Measurements from ENCODE around the gene C18orf63. TPM values are rescaled to one million over a fixed set of nuclear protein-coding genes. Genes with fewer than 3 reads are reported as not detected.

The C18orf63 gene
- total and polyA plus RNA-seq, 2 experiments from 2014 or later, result not detected

DNA sequence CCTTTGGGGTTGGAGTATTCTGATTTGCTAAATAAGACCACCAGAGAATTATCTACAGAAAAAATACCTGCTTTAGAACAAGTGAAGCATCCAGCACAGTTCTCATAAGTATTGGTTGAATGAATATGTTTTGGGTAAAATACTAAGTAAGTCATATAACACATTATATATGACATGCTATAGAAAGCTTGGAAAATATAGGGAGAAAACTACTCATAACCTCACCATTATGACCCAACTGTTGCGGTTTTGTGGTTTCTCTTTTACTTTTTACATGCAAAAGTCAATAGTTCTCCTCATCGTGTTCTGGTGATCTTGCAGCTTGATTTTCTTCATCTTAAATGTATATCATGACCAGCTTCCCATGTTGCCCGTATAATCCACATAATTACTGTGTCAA is 75.3 kb downstream of the C18orf63 start (continued):
- TF ChIP-seq ZNF462 (CRISPR knock-in tag; IDR thresholded peaks at IDR 0.05), result no peak
- TF ChIP-seq JUNB (IDR thresholded peaks at IDR 0.05; ENCODE audit: unreplicated experiment), result no peak

GRCh38 chr18:74392323-74392722 is 76.7 kb downstream of the C18orf63 start:
- no peak overlapping the region for H3K4me3 ChIP-seq
- H3K4me1 Mint-ChIP-seq, result peaks cover 4% of the 10 kb centered on the region; the same call in 1 of the 3 replicates
- peaks cover 3% of the 10 kb centered on the region for H3K27me3 Mint-ChIP-seq (ENCODE audit: insufficient read depth, low read depth, poor library complexity)
- H2AFZ ChIP-seq, result no peak overlapping the region
- ATAC-seq (no peak), DNase-seq (ENCODE audit: low spot score) (no peak)
- H3K4me1 ChIP-seq (ENCODE audit: insufficient read depth), result no peaks in the 10 kb centered on the region
- H3K4me2 ChIP-seq, result no peak overlapping the region
- no peaks in the 10 kb centered on the region for H3K79me2 ChIP-seq (replicated peaks; ENCODE audit: insufficient read depth)
- H3K27ac ChIP-seq (ENCODE audit: low read depth), result no peak overlapping the region
- H3K27ac Mint-ChIP-seq, result no peak overlapping the region
- no peaks in the 10 kb centered on the region for H3K36me3 ChIP-seq (ENCODE audit: insufficient read depth)
- H4K20me1 ChIP-seq (replicated peaks; ENCODE audit: insufficient read depth), result no peaks in the 10 kb centered on the region
- H3K9me2 ChIP-seq (ENCODE audit: insufficient read depth), result no peaks in the 10 kb centered on the region
- H3K27me3 ChIP-seq (ENCODE audit: insufficient read depth), result no peaks in the 10 kb centered on the region
- no peaks in the 10 kb centered on the region for H3K36me3 Mint-ChIP-seq (ENCODE audit: low read depth)
- H3K4me3 Mint-ChIP-seq, result no peak overlapping the region
- H3F3A ChIP-seq (replicated peaks; ENCODE audit: low read depth), result no peaks in the 10 kb centered on the region
- H3K9me3 Mint-ChIP-seq, result no peaks in the 10 kb centered on the region; the same call in 2 of the 3 replicates
- TF ChIP-seq ZNF331 (CRISPR knock-in tag; IDR thresholded peaks at IDR 0.05; ENCODE audit: low read depth), result no peak
- TF ChIP-seq ZNF114 (CRISPR knock-in tag; IDR thresholded peaks at IDR 0.05), result no peak
- TF ChIP-seq STAT1 (IDR thresholded peaks at IDR 0.05; ENCODE audit: unreplicated experiment), result no peak
- TF ChIP-seq, protein P1, sequence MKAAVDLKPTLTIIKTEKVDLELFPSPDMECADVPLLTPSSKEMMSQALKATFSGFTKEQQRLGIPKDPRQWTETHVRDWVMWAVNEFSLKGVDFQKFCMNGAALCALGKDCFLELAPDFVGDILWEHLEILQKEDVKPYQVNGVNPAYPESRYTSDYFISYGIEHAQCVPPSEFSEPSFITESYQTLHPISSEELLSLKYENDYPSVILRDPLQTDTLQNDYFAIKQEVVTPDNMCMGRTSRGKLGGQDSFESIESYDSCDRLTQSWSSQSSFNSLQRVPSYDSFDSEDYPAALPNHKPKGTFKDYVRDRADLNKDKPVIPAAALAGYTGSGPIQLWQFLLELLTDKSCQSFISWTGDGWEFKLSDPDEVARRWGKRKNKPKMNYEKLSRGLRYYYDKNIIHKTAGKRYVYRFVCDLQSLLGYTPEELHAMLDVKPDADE (IDR thresholded peaks at IDR 0.05), result no peak
- TF ChIP-seq EZH2 (IDR thresholded peaks at IDR 0.05; ENCODE audit: low read depth, unreplicated experiment), result no peak
- TF ChIP-seq CREB1 (CRISPR knock-in tag; IDR thresholded peaks at IDR 0.05; ENCODE audit: low read depth), result no peak
- TF ChIP-seq, protein P2, sequence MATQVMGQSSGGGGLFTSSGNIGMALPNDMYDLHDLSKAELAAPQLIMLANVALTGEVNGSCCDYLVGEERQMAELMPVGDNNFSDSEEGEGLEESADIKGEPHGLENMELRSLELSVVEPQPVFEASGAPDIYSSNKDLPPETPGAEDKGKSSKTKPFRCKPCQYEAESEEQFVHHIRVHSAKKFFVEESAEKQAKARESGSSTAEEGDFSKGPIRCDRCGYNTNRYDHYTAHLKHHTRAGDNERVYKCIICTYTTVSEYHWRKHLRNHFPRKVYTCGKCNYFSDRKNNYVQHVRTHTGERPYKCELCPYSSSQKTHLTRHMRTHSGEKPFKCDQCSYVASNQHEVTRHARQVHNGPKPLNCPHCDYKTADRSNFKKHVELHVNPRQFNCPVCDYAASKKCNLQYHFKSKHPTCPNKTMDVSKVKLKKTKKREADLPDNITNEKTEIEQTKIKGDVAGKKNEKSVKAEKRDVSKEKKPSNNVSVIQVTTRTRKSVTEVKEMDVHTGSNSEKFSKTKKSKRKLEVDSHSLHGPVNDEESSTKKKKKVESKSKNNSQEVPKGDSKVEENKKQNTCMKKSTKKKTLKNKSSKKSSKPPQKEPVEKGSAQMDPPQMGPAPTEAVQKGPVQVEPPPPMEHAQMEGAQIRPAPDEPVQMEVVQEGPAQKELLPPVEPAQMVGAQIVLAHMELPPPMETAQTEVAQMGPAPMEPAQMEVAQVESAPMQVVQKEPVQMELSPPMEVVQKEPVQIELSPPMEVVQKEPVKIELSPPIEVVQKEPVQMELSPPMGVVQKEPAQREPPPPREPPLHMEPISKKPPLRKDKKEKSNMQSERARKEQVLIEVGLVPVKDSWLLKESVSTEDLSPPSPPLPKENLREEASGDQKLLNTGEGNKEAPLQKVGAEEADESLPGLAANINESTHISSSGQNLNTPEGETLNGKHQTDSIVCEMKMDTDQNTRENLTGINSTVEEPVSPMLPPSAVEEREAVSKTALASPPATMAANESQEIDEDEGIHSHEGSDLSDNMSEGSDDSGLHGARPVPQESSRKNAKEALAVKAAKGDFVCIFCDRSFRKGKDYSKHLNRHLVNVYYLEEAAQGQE (IDR thresholded peaks at IDR 0.05; ENCODE audit: unreplicated experiment), result no peak
- TF ChIP-seq, protein P3, sequence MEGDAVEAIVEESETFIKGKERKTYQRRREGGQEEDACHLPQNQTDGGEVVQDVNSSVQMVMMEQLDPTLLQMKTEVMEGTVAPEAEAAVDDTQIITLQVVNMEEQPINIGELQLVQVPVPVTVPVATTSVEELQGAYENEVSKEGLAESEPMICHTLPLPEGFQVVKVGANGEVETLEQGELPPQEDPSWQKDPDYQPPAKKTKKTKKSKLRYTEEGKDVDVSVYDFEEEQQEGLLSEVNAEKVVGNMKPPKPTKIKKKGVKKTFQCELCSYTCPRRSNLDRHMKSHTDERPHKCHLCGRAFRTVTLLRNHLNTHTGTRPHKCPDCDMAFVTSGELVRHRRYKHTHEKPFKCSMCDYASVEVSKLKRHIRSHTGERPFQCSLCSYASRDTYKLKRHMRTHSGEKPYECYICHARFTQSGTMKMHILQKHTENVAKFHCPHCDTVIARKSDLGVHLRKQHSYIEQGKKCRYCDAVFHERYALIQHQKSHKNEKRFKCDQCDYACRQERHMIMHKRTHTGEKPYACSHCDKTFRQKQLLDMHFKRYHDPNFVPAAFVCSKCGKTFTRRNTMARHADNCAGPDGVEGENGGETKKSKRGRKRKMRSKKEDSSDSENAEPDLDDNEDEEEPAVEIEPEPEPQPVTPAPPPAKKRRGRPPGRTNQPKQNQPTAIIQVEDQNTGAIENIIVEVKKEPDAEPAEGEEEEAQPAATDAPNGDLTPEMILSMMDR (conservative IDR thresholded peaks at IDR 0.05; ENCODE audit: low read depth in 2 of 2), result no peak
- no peak for TF ChIP-seq EZH2phosphoT487 (IDR thresholded peaks at IDR 0.05; ENCODE audit: unreplicated experiment)
- no peak for TF ChIP-seq POLR2AphosphoS5 (IDR thresholded peaks at IDR 0.05; ENCODE audit: low read depth)
- TF ChIP-seq NANOG (IDR thresholded peaks at IDR 0.05; ENCODE audit: borderline replicate concordance), result no peak
